GM12873 (cell line): ENCODE results near the gene MRC2.

ENCODE experiments used
- TF ChIP-seq, protein P1 (sequence below): IDR thresholded peaks from 2 replicates; pipeline ENCODE4 v1.5.1; 2012; ENCODE audit warnings: low read depth, mild to moderate bottlenecking, moderate library complexity, low read length, control low read depth; ENCODE audit not compliant: insufficient read depth; ENCODE audit errors: missing control alignments

Gene MRC2

DNA sequence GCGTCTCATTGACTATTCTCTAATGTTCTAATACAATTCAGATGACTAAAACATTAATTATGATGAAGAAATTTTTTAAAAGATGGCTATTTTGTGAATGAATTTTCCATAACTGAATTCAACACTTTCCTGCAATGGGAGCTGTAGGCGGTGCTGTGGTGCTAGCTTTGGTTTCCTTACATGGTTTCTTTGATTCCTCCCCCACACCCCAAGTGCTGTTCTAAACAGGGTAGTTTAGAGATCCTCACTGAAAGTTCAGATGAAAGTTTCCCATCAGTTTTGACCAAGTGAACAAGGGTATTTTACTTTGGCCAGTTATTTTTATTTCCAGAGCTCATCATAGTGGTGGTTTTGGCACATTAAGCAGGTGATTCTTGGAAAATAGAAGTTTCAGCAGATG lies 26.0 kb upstream of the MRC2 start:
- TF ChIP-seq, protein P1, sequence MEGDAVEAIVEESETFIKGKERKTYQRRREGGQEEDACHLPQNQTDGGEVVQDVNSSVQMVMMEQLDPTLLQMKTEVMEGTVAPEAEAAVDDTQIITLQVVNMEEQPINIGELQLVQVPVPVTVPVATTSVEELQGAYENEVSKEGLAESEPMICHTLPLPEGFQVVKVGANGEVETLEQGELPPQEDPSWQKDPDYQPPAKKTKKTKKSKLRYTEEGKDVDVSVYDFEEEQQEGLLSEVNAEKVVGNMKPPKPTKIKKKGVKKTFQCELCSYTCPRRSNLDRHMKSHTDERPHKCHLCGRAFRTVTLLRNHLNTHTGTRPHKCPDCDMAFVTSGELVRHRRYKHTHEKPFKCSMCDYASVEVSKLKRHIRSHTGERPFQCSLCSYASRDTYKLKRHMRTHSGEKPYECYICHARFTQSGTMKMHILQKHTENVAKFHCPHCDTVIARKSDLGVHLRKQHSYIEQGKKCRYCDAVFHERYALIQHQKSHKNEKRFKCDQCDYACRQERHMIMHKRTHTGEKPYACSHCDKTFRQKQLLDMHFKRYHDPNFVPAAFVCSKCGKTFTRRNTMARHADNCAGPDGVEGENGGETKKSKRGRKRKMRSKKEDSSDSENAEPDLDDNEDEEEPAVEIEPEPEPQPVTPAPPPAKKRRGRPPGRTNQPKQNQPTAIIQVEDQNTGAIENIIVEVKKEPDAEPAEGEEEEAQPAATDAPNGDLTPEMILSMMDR: no peak

GRCh38 chr17:62605588-62605987 lies 21.9 kb upstream of the MRC2 start:
- TF ChIP-seq, protein P1: no peak

- TF ChIP-seq, protein P1: no peak
These were observed 16.2 kb upstream of the MRC2 start for GRCh38 chr17:62611292-62611691.

GRCh38 chr17:62611728-62612127 lies 15.7 kb upstream of the MRC2 start:
- TF ChIP-seq, protein P1: no peak

DNA sequence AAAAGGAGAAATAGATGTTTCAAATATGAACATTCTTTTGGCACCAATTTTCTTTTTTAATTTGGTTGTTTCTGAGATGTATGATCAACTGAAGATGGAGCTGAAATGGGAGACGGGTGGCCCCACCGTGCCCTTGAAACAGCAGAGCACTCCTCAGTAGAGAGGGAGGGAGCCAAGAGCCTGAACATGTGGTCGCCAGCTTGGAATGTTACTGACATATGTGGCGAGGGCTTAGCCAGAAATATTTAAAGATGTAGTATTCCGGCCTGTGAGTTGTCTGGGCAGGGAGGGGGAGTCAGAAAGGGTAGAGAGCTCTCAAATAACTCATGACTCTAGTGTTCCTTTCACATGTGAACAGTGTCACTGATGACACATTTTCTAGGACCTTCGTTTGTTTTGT lies 13.3 kb upstream of the MRC2 start:
- TF ChIP-seq, protein P1: no peak

GRCh38 chr17:62615503-62615902 lies 12.0 kb upstream of the MRC2 start:
- TF ChIP-seq, protein P1: no peak

DNA sequence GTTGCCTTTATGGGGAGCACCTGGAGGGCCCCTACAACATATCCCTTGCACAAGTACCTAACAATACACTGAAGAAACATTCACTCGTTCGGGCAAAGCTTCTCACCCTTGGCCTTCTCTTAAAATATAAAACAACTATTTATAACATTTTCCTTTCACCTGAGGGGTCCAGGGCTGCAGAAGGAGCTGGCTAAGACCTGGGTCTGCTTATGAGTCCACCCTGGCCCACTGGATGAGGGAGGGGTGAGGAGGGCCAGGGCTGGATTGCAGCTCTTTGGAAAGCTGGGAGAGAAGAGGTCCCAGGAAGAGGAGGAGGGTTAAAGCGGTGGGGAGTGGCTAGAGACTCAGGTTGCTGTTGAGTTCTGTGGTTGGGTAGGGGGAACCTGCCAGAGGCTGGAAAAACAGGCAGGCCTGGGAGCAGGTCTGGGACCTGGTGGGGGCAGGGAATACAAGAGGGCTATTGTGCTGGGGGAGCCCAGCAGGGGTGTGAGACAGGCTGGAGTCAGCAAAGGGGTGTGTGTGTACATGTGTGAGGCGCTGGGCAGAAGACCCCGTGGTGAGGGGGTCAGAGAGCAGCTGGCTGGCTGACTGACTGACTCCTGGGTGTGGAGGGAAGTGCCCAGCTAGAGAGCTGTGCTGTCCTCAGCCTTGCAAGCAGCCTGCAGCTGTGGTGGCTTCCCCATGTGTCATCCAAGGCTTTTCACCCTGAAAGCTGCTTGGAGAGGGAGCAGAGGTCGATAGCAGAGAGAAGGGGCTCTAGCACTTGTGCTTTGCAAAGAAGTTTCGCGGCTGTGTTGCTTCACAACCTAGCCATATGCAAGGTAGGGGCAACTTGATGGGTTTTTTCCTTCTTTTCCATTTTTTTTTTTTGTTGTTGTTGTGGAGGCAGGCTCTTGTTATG lies 10.2 kb upstream of the MRC2 start:
- TF ChIP-seq, protein P1: no peak
